ENCODE results near the gene PM20D1.

Gene PM20D1

DNA sequence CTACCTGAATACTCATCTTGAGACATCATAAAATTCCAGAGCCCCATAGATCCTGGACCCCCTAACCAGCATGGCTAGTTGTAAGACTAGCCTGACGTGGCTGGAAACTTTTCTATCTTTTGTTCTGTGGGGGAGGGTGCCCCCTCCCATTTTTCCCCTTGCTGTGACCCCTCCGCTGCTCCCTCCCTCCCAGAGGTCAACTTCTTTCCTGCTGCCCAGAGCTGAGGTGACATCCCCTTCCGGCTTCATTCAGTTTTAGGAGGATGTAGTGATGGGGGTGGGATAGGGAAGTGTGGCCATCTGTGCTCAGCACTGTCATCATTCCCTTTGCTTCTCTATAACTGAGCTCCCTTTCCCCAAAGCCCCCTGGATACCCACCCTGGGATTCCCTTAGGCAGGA is 32.6 kb downstream of the PM20D1 start:
- TF ChIP-seq REST (IDR thresholded peaks at IDR 0.05; ENCODE audit: insufficient replicate concordance, low read depth) (no peak), GABPA (IDR thresholded peaks at IDR 0.05; ENCODE audit: low read depth) (no peak), POLR2AphosphoS5 (IDR thresholded peaks at IDR 0.05; ENCODE audit: low read depth) (no peak), SPI1 (IDR thresholded peaks at IDR 0.05; ENCODE audit: borderline replicate concordance, low read depth) (no peak)
- TF ChIP-seq, protein P1, sequence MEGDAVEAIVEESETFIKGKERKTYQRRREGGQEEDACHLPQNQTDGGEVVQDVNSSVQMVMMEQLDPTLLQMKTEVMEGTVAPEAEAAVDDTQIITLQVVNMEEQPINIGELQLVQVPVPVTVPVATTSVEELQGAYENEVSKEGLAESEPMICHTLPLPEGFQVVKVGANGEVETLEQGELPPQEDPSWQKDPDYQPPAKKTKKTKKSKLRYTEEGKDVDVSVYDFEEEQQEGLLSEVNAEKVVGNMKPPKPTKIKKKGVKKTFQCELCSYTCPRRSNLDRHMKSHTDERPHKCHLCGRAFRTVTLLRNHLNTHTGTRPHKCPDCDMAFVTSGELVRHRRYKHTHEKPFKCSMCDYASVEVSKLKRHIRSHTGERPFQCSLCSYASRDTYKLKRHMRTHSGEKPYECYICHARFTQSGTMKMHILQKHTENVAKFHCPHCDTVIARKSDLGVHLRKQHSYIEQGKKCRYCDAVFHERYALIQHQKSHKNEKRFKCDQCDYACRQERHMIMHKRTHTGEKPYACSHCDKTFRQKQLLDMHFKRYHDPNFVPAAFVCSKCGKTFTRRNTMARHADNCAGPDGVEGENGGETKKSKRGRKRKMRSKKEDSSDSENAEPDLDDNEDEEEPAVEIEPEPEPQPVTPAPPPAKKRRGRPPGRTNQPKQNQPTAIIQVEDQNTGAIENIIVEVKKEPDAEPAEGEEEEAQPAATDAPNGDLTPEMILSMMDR (IDR thresholded peaks at IDR 0.05; ENCODE audit: insufficient read depth, low read length), result no peak
- Histone ChIP-seq H3K4me3 (replicated peaks; ENCODE audit: insufficient read depth, low read length) (no peak overlapping the region), H3K27me3 (ENCODE audit: insufficient read depth, poor library complexity, severe bottlenecking) (peaks cover 30% of the 10 kb centered on the region), H3K27ac (replicated peaks) (no peak overlapping the region)
- peak in 1 of 2 experiments; percentile 29 for DNase-seq (ENCODE audit: low read depth in 1 of 2, low spot score in 1 of 2)

DNA sequence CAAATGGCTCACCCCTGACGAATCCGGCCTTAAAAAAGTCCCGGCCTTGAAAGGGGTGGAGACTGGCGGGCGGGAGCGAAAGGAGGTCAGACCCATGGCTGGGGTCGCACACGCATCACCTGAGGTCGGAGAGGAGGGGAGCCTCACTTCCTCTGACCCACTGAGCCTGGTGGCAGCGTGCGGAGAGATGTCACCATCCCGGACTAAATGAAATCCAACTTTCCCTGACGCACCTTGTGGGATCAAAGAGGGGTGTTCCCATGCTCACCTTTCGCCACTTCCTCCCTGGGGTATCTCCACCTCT is 36.2 kb downstream of the PM20D1 start:
- Histone ChIP-seq H3K4me3 (replicated peaks; ENCODE audit: insufficient read depth, low read length) (peak overlapping the region; percentile 73), H3K27ac (replicated peaks) (no peak overlapping the region), H3K27me3 (ENCODE audit: insufficient read depth, poor library complexity, severe bottlenecking) (peaks cover 44% of the 10 kb centered on the region)
- TF ChIP-seq REST (IDR thresholded peaks at IDR 0.05; ENCODE audit: insufficient replicate concordance, low read depth), result no peak
- no peak for TF ChIP-seq SPI1 (IDR thresholded peaks at IDR 0.05; ENCODE audit: borderline replicate concordance, low read depth)
- TF ChIP-seq, protein P1 (IDR thresholded peaks at IDR 0.05; ENCODE audit: insufficient read depth, low read length), result no peak
- TF ChIP-seq GABPA (IDR thresholded peaks at IDR 0.05; ENCODE audit: low read depth), result no peak
- TF ChIP-seq POLR2AphosphoS5 (IDR thresholded peaks at IDR 0.05; ENCODE audit: low read depth), result no peak
- no peak for DNase-seq (ENCODE audit: low read depth in 1 of 2, low spot score in 1 of 2)

- DNase-seq (ENCODE audit: low read depth in 1 of 2, low spot score in 1 of 2), result peak; percentile 44 to 68
- H3K27me3 ChIP-seq (ENCODE audit: insufficient read depth, poor library complexity, severe bottlenecking), result peaks cover 44% of the 10 kb centered on the region
- H3K4me3 ChIP-seq (replicated peaks; ENCODE audit: insufficient read depth, low read length), result peak within 1 kb of the TSS; percentile 73
- TF ChIP-seq POLR2AphosphoS5 (IDR thresholded peaks at IDR 0.05; ENCODE audit: low read depth) (no peak), GABPA (IDR thresholded peaks at IDR 0.05; ENCODE audit: low read depth) (no peak), REST (IDR thresholded peaks at IDR 0.05; ENCODE audit: insufficient replicate concordance, low read depth) (no peak), SPI1 (IDR thresholded peaks at IDR 0.05; ENCODE audit: borderline replicate concordance, low read depth) (no peak)
- TF ChIP-seq, protein P1 (IDR thresholded peaks at IDR 0.05; ENCODE audit: insufficient read depth, low read length), result no peak
- no peak within 1 kb of the TSS for H3K27ac ChIP-seq (replicated peaks)
Observed at GRCh38 chr1:205812878-205813754, 36.8 kb downstream of the PM20D1 start, which contains the start of gene SLC41A1. Gene SLC41A1, minus strand, starts transcription at chr1:205813198. Its CDS starts 2,757 bp downstream, at chr1:205810441.

Data from HL-60 (cell line).